NCI-H187 (cell line): ENCODE measurements around the gene ISL1.

Source experiments
- DNase-seq, 2 experiments: peaks; one replicate each; lab custom pipeline; 2025; lab: John Stamatoyannopoulos, UW

The ISL1 gene

DNA sequence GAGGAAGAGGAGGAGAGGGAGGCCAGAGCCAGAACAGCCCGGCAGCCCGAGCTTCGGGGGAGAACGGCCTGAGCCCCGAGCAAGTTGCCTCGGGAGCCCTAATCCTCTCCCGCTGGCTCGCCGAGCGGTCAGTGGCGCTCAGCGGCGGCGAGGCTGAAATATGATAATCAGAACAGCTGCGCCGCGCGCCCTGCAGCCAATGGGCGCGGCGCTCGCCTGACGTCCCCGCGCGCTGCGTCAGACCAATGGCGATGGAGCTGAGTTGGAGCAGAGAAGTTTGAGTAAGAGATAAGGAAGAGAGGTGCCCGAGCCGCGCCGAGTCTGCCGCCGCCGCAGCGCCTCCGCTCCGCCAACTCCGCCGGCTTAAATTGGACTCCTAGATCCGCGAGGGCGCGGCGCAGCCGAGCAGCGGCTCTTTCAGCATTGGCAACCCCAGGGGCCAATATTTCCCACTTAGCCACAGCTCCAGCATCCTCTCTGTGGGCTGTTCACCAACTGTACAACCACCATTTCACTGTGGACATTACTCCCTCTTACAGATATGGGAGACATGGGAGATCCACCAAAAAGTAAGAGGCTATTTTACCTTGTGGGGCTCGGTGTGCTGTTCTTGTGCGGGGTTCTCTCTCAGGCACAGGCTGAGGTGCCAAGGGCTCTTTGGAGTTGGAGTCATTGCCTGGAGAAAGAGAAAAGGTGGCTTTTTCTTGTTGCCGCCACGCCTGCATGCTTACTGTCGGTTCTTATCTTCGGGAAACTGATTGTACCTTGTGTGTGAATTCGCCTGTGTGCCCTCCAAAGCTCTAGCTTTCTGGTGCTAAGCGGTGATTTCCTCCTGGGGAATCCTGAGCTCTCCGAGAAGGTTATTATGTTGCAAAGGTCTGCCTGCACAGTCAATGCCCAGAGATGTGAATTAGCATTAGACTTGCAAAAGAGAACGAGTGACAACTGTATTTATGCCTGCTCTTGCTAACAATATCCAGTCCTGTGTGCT is at the start of gene ISL1:
Gene ISL1, plus strand, starts transcription at position 318 of the 991 bp plus-strand sequence. Its CDS starts 224 bp downstream, at position 542.
- DNase-seq: peak; percentile 91 to 93

DNA sequence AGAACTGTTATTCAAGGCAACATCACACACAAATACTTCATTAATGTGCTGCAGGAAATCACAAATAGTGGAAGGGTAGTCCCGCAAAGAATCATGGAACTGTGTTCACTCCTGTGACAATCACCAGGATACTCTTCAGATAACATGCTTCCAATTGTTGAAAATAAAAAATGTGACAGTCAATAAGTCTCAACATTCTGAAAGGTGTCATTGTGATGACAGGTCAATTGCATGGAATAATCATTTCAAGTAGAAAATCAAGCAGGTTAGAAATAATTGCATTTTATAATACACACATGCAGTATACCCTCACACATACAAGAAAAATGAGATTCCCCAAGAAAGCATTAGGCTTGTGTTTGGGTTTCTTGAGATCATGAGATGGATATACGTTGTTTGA is 46.4 kb upstream of the ISL1 start:
- no peak for DNase-seq

DNA sequence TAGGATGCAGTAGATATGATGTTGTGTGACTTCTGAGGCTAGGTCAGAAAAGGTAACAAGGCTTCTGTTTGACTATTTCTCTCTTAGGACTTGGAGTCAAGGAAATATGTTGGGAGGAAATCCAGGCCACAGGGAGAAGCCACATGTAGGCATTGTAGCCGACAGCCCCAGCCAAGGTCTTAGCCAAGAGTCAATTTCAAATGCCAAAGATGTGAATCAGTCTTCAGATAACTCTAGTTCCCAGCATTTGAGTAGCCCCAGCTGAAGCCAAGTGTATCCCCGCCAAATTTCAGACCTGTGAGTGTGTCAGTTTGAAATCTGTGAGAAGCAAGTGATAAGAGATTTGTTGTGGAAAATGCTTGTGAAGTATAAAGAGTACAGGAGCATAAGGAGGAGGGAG is 38.1 kb upstream of the ISL1 start:
- no peak for DNase-seq

DNA sequence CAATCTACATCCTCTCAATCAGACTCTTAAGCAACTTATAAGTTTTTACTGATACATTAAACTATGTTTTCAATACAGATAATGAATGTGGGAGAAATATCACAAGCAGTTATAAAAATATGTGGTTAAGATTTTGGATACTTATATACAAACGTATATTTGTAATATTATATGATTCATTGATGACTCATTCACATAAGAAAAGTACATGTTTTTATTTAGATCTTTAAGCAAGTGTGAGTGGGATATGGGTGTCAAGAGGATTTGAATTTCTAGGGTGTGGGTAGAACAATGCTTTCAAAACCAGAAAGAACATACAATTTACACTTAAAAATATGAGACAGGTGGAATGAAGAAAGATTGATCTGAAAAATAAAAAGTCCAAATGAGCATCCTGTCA is 36.1 kb upstream of the ISL1 start:
- DNase-seq: no peak

DNA sequence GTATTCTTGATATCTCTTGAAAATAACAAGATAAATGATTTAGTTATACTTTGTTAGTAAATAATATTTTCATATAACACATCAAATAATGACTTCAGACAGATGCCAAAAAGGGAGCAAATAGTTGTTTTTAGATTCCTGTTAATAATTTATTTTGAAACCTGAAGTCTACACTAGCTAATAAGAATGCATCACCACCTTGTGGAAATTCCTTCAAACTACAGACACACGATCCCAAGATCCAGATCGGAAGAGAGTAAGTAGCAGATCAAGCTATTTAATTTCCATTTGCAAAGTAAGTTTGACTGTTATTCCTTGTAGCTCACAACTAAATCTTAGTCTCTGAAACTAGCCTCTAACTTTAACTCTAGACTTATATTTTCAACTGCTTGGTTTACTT is 35.5 kb upstream of the ISL1 start:
- DNase-seq: no peak

DNA sequence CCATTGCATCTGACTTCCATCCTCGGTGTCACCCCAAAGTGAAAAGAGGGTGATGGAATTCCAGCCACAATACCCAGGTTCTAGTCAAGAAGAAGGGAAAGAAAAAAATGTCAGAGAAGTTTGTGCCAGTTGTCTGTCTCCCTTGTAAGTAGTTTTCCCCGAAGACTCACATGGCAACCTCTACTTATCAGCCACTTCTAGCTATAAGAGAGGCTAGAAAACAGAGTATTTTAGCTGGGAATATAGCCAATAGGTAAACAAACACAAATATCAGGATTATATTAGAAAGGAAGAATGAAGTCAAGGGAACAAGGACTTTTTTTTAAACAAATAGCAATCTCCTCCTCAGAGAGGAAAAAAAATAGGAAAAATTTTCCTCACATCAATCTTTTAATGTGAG is 12.2 kb upstream of the ISL1 start:
- no peak for DNase-seq

DNA sequence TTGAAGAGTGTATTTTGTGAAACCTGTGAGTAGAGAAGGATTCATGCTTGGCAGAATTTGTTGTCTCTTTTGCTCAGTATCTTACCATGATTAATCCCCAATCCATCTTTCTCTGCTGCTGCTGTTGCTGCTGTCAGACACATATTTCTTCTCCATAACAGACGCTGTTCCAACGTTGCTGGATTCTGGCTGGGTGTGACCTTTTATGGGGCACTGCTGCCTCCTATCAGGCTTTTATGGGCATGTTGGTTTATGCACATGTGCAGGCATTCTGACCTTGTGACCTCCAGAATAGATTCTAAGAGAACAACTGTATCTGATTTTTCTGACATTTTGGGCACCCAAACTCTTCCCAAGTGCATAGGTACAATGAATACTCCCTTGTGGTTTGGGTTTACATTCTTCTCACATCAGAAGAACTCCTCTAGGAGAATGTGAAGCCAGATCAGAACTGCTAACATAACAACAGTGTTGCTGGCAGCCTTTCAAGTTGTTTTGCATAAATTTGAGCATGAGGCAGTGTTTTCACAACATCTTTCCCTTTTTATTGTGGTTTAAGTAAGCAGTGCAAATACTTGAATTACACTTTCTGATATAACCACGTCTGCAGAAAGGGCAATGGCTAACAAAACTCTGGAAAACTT is 9.2 kb upstream of the ISL1 start:
- no peak for DNase-seq

DNA sequence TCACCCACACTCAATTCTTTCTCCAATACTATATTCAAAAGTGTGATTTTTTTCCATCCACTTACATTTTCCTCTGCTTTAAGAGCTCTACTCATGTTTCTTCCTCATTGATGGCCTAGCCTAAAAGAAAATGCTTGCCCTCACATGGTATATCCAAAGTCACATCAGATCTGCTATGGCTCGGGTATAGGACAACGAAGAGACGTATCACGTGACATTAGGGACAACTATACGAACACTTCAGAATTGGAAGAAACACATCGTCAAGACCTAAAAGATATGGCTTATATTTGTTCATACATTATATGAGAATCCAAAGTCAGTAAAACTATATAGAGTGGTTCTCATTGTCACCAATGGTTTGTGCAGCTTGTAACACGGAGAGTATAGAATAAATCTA is 8.2 kb upstream of the ISL1 start:
- DNase-seq: no peak

DNA sequence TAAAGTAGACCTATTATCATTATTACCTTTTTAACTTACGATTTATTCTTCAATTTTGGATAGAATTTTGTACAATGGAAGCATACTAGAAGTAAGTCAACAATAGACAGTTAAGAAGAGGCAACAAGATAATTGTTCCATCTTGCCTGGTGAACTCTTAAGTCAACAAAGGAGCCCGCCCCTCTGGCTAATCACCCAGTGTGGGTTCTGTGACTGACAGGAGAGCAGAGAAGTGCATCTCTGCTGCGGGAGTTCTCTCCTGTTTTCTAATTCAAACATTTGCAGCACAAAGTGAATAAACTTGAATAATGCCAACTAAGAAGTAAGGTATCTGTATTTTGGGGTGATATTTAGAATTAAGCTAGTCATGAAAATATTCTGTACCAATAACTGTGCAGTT is 6.7 kb upstream of the ISL1 start:
- DNase-seq: no peak

DNA sequence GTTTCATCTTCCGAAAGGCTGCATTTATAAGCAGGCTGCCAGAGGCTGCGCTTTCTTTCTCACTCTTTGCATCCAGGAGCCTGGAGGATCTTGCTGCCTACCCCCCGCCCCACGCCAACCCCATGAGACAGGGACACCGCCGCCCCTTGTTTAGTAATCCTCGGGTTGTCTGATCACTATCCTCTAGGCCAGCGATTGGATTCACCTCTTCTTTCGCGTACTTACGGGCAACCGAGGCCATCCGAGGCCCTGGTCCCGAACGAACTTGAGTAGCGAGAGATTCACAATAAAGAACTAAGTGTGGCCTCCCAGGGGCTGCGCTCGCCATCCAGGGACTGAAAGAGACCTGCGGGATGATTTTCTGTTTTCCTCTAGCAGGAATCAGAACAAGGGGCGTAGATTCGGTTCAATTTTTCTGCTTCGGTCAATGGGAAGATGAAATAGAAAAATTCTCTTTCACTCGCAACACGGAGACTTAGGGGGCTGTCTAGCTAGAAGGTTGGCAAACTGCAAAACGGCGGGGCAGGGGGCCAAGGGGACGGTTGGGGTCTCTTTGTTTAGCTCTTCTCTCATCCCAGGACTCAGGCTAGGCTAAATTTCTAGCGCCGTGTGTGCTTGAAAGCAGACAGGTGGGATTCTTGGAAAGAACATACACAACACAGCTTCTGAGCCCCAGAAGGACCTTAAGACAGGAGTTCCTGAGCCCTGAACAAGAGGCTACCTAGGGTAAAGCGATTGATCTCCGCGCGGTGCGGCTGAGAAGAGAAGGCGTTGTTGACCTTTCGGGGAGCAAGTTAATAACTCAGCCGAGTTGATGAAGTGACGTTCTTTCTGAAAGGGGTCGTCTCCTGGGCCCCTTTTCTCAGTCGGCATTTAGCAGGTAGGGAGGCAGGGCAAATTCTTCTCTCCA is 5.8 kb upstream of the ISL1 start:
- DNase-seq: no peak

DNA sequence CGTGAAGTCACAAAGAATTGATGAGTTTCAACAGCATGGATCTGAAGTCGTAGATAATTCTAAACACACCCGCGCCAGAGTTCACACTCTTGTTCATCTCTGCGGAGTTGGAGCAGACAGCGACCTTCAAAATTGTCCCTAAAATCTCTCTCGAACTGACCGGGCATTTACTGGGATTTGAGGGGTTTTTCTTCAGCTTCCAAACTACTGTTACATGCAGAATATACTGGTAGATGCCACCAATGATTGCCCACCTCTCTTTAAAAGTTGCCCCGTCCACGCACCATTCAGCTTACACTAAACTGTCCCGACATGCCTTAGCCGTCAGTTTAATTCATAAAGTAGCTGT is 5.2 kb upstream of the ISL1 start:
- DNase-seq: no peak

DNA sequence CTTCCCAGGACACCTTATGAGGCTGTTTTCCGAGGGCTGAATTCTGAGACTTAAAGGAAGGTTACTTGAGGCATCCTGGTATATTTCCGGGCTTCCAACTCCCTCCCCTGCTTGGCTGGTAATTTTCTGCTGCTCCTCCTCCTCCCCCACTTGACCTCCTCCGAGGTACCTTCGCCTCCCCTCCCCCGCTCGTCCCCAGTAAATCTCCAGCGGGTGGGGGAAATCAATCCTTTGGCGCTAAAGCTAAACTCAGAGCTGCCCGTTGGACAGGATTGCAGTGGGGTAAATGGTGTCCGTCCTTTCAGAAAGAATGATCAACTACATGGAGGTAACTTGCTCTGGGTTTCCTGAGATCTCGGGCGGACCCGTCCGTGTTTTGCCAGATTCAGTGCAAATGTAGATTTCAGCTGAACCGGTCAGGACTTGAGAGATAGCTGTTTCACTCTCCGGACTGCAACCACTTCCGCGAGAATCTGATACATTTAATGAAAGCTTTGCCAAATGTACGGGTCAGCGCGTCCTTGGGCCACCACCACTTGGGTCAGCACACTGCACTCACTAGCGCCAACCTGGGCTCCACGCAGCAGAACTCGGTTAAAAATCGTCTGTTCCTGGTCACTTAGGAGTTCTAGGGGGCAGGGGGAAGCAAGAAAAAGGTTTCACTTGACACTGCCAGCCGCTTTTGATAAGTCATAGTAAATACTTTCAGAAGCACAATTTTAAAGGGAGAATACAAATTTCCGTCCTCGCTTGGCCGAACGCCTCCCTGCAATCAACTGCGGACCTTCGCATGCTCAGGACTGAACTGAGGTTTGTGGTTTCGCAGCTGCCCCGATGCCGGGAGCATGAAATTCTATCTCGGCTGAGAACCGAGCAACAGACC is 4.6 kb upstream of the ISL1 start:
- peak; percentile 51 to 55 for DNase-seq

DNA sequence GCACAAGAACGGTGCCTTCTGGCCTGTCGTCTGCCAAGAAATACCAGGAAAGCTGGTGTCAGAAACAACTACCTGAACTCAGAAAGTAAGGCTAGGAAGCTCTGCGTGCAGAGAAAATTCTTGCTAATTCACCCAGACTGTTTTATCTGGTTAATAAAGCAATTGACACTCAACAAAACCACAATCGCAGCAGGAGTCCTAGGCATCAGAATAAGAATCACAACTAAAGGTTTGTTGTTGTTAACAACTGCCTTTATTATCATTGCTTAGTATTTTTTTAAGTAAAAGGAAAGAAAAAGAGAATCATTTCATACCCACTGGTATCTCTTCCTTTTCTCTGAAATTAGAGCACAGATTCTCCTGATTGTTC is 3.9 kb upstream of the ISL1 start:
- no peak for DNase-seq

DNA sequence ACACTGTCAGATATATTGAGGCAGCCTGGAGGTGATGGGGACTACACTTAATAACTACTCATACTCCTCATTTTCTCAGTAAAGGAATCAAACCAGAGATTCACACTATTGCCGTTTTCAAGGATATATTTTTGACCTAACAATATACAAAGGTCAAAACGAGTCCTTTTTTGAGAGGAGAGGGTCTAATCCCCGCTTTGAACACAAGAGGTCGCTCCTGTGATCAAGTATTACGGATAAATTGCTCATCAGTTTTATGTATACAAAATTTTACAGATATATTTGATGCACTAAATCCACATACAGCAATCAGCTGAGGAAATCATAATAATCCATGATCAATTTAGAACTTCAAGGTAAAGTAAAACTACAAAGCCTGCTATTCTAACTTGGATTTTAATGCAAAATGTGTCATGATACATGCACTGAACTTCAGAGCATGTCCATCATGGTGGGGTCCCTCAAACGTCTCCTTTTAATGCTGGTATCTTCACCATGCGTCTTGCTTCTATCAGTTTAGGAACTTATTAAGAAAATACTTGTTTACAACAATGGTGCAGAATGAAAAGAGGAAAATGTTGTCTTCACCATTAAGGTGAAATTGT is 2.5 kb upstream of the ISL1 start:
- DNase-seq: peak in 1 of 2 experiments; percentile 59

DNA sequence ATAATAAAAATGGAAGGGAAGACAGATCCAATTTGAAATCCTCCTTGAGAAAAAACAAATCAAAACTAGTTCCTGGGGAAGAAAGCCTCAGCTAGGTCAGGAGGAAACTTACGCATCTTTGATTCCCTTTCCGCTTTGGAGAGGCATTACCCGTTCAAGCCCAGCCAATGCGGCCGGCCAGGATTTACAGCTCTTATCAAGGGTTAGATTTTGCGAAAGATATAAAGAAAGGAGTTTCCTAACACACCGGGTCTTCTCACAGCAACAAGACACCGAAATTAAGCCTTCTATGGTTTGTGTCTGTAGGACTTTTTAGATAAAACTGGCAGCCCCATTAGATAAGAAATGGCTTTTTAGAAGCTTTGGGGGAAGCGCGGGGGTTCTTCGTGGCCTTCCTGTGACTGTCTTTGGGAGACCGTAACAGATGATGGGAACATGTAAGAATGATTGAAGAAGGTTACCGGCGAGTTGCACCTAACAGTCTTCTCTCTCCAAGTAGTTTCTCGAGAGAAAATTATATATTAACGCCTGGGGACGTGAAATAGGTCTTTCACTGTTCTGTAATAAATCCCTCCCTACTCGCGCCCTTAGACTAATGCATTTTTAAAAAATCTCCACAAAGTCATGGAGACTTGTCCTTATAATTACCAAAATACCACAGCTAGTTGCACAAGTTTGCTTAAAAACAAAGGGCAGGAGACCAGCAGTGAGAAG is 1.3 kb upstream of the ISL1 start:
- peak in 1 of 2 experiments; percentile 74 for DNase-seq

DNA sequence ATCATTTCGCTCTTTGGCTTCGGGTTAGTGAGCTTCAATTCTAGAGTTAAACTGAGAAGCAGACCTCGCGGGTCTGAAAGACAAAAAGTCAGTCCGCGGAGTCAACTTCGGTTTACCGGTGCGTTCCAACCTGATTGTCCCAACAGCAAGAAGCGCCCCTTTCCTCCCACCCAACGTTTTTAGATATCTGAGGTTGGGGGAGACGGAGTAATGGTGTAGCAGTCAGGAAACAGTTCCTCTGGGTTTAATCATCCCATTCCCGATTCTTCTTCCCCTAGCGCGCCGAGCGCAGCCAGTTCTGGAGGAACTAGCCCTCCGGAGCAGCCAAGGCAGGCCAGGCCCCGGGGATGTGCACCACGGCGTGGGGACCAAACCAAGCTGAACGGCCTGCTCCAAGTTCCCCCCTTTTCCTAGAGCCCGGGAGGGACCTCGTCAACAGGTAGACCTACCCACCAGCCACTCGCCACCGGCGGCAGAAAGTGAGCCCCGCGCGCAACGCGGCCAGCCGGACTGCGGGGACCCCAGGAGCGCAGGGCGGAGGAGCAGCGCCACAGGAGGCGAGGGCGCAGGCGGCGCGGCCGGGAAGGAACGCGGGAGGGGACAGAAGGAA is 622 bp upstream of the ISL1 start:
- no peak for DNase-seq

DNA sequence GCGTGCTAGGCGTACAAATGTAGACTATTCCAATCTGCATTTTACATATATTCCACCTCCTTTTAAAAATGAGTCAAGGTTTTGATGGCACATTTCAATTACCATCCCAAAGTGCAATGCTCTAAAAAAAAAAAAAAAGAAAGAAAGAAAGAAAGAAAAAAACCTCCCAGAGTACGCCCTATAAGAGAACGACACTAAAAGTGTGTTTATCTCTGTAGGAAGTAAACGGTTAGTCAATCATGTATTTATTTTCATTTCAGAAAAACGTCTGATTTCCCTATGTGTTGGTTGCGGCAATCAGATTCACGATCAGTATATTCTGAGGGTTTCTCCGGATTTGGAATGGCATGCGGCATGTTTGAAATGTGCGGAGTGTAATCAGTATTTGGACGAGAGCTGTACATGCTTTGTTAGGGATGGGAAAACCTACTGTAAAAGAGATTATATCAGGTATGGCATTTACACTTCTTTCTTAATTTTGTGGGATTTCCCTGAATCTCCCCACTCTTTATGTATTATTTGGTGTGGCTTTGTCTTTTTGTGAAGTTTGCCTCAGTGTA is 1.1 kb downstream of the ISL1 start:
- DNase-seq: no peak

DNA sequence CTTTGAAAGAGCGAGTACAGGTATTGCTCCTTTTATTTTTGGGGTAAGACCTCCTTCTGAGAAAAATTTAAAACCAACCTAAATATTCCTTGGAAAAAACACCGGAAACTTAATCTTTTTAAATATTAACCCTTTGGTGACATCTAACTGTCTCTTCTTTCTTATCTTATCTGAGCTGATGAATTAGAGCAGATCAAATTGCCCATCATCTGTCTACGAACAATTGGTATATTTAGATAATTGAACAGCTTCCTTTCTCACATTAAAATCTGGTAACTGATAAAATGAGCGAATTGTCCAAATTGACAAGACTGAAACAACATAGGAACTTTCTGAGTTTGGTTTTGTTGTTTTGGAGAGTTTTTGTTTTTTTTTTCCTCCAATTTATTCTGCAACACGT is 2.0 kb downstream of the ISL1 start:
- DNase-seq: no peak
